ENCODE measurements around the gene CEP19. TPM values are rescaled to one million over a fixed set of nuclear protein-coding genes. Genes with fewer than 3 reads are reported as not detected.

CEP19 gene
- total and polyA plus RNA-seq, 12 donors: 0.88 to 11.5 (median 3.1) TPM

- DNase-seq: no peak
- H3K36me3 ChIP-seq (replicated peaks in 1 of 2): no peaks in the 10 kb centered on the region
- no peak for TF ChIP-seq POLR2A (IDR thresholded peaks at IDR 0.05)
- no peak for TF ChIP-seq CTCF (IDR thresholded peaks at IDR 0.05)
- H3K4me1 ChIP-seq (replicated peaks in 1 of 2): no peaks in the 10 kb centered on the region
- WGBS, 4 donors: 0% methylated on average over 1 of the region's 1 CpG
- peaks cover 3% of the 10 kb centered on the region for H3K27me3 ChIP-seq
- intact Hi-C loops (cut with DNase I): loop anchor here in 1 of 2 donors (10.0 kb wide), 1 partner anchor 159 kb away; no protein-coding TSS in a partner anchor
- H3K9me3 ChIP-seq (replicated peaks in 1 of 3): no peaks in the 10 kb centered on the region
- H3K27ac ChIP-seq: no peak overlapping the region
- no peak overlapping the region for H3K4me3 ChIP-seq
Measured at GRCh38 chr3:196694202-196694638, 17.8 kb downstream of the CEP19 start.

DNA sequence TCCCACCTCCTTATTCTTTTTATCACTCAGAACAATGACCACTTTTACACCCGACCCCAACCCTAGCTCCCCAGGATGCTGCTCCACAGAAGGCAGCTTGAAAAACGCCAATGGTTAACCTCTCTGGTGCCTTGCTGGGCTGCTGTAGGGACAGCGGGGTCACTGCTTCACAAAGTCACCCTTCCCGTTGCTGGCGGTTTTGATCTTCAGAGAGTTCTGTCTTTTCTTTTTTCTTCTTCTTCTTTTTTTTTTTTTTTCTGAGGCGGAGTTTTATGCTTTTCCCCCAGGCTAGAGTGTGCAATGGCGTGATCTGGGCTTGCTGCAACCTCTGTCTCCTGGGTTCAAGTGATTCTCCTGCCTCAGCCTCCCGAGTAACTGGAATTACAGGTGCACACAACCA, 20.7 kb downstream of the CEP19 start:
- peaks cover 3% of the 10 kb centered on the region for H3K27me3 ChIP-seq
- no peak overlapping the region for H3K27ac ChIP-seq
- DNase-seq: no peak
- no peak for TF ChIP-seq POLR2A (IDR thresholded peaks at IDR 0.05)
- 59 to 70% (median 61%) methylated on average over 8 of the region's 8 CpGs for WGBS, 4 donors
- intact Hi-C loops (cut with DNase I): loop anchor here in 1 of 2 donors (10.0 kb wide), 1 partner anchor 157 kb away; no protein-coding TSS in a partner anchor
- no peaks in the 10 kb centered on the region for H3K36me3 ChIP-seq (replicated peaks in 1 of 2)
- H3K4me1 ChIP-seq (replicated peaks in 1 of 2): peaks cover 0 to 3% of the 10 kb centered on the region in 2 donors
- H3K4me3 ChIP-seq: no peak overlapping the region
- no peaks in the 10 kb centered on the region for H3K9me3 ChIP-seq (replicated peaks in 1 of 3)

GRCh38 chr3:196689941-196690660, 21.9 kb downstream of the CEP19 start:
- intact Hi-C loops (cut with DNase I): loop anchor here (5.0 to 10.0 kb wide), 4 partner anchors 83 to 435 kb away; no protein-coding TSS in a partner anchor
- peaks cover 3% of the 10 kb centered on the region for H3K27me3 ChIP-seq
- no peak overlapping the region for H3K4me3 ChIP-seq
- DNase-seq: no peak
- H3K36me3 ChIP-seq (replicated peaks in 1 of 2): no peaks in the 10 kb centered on the region
- H3K27ac ChIP-seq: no peak overlapping the region
- TF ChIP-seq CTCF (IDR thresholded peaks at IDR 0.05) (no peak), POLR2A (IDR thresholded peaks at IDR 0.05) (no peak)
- H3K4me1 ChIP-seq (replicated peaks in 1 of 2): peaks cover 0 to 5% of the 10 kb centered on the region in 2 donors
- no peaks in the 10 kb centered on the region for H3K9me3 ChIP-seq (replicated peaks in 1 of 3)
- WGBS, 4 donors: 80 to 90% (median 84%) methylated on average over 17 of the region's 17 CpGs

DNA sequence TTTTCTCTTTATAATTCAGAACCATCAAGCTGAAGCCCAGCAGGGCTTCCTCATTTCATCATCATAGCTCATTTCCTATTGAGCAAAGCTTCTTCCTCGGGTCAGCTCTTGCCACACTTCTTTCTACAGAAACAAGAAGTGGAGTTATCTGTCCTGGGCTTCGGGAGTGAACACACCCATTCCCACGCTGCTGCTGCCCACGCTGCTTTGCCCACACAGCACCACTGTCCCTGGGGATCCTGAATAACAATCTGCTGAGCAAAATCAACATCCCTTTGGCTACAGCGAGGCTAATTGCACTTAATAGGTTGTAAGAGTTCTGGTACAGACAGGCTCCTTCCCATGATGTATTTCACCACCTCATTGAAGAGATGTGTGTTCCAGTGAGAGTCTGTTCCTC, 23.7 kb downstream of the CEP19 start:
- Histone ChIP-seq H3K9me3 (replicated peaks in 1 of 3) (no peaks in the 10 kb centered on the region), H3K27me3 (peaks cover 3% of the 10 kb centered on the region), H3K27ac (peak overlapping the region in 1 of 5 donors; percentile 46), H3K4me1 (replicated peaks in 1 of 2) (peaks cover 0 to 11% of the 10 kb centered on the region in 2 donors), H3K4me3 (no peak overlapping the region), H3K36me3 (replicated peaks in 1 of 2) (no peaks in the 10 kb centered on the region)
- TF ChIP-seq CTCF (IDR thresholded peaks at IDR 0.05) (no peak), POLR2A (IDR thresholded peaks at IDR 0.05) (no peak)
- DNase-seq: peak in 6 of 7 donors; percentile 15 to 71 (median 48)
- intact Hi-C loops (cut with DNase I): loop anchor here (5.0 to 10.0 kb wide), 4 partner anchors 81 to 434 kb away; no protein-coding TSS in a partner anchor
- WGBS, 4 donors: 34 to 46% (median 39%) methylated on average over 5 of the region's 5 CpGs

Data from adrenal gland (tissue), 12 donors.